ENCODE data around the gene ARMS2.

Gene ARMS2

DNA sequence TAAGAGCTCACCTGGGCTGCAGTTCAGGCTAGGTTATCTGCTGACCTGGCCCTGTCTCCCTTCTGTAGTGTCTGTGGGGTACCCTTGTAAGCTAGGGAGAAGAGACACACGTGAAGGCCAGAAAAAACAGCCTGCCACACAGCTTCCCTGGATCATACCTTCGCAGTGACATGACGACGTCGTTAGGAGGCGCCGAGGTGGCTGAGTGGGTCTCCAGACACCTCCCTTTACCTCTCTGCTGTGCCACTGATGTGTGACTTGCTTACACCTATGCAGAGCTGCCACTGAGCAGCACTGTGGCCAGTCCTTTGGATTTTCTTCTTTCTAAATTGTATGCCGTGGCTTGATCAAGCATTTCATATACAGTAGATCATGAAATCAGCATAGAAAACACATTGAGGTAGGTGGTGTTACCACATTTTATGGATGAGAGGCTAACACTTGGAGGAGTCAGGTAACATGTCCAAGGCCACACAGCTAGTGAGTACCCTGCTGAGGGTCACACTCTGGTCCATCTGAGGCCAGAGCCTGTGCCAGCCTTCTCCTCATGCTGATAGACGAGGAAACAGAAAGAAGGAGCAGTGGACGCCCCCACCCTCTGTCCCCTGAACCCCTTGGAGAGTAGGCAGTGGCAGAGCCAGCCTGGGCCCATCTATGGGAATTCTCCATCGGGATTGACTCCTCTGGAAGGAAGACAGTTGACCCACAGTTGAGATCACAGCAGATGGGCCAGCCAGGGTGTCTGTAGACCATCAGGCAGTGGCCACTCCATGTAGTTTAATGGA, 30.0 kb downstream of the ARMS2 start:
- Histone ChIP-seq H3K36me3 (ENCODE audit: low read depth) (peaks cover 22% of the 10 kb centered on the region), H3K4me3 (ENCODE audit: severe bottlenecking) (no peak overlapping the region), H3K27me3 (ENCODE audit: insufficient read depth, poor library complexity, severe bottlenecking) (no peaks in the 10 kb centered on the region), H3K9me3 (ENCODE audit: severe bottlenecking) (peaks cover 3% of the 10 kb centered on the region), H3K4me1 (ENCODE audit: insufficient read depth, poor library complexity, severe bottlenecking) (no peaks in the 10 kb centered on the region), H3K27ac (ENCODE audit: poor library complexity, severe bottlenecking) (no peak overlapping the region)
- ATAC-seq (ENCODE audit: low read depth) (peak; percentile 15; the same call in 1 of the 3 replicates), DNase-seq (ENCODE audit: low spot score) (peak; percentile 32)
- TF ChIP-seq, protein P1, sequence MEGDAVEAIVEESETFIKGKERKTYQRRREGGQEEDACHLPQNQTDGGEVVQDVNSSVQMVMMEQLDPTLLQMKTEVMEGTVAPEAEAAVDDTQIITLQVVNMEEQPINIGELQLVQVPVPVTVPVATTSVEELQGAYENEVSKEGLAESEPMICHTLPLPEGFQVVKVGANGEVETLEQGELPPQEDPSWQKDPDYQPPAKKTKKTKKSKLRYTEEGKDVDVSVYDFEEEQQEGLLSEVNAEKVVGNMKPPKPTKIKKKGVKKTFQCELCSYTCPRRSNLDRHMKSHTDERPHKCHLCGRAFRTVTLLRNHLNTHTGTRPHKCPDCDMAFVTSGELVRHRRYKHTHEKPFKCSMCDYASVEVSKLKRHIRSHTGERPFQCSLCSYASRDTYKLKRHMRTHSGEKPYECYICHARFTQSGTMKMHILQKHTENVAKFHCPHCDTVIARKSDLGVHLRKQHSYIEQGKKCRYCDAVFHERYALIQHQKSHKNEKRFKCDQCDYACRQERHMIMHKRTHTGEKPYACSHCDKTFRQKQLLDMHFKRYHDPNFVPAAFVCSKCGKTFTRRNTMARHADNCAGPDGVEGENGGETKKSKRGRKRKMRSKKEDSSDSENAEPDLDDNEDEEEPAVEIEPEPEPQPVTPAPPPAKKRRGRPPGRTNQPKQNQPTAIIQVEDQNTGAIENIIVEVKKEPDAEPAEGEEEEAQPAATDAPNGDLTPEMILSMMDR (IDR thresholded peaks at IDR 0.05; ENCODE audit: poor library complexity, severe bottlenecking) = no peak

DNA sequence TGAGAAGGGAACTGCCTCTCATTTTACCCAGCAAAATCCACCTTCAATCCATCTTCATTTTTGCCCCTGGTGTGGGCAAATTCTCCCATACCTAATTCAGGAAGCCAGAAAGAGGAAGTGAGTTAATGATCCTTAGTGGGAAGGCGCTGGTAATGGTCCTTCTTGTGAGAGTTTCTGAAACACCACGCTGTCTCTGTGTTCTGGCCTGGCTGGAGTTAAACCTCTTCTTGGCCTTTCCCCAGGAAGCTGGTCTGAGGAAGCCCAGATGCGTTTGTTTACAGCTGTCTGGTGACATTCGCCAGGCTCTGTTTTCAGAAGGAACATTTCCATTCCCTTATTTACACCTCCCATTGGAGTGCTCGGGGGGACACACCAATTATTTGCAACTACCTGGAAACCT, 31.2 kb downstream of the ARMS2 start:
- Histone ChIP-seq H3K9me3 (ENCODE audit: severe bottlenecking) (peaks cover 3% of the 10 kb centered on the region), H3K4me1 (ENCODE audit: insufficient read depth, poor library complexity, severe bottlenecking) (no peaks in the 10 kb centered on the region), H3K4me3 (ENCODE audit: severe bottlenecking) (no peak overlapping the region), H3K27me3 (ENCODE audit: insufficient read depth, poor library complexity, severe bottlenecking) (no peaks in the 10 kb centered on the region), H3K27ac (ENCODE audit: poor library complexity, severe bottlenecking) (no peak overlapping the region), H3K36me3 (ENCODE audit: low read depth) (peaks cover 33% of the 10 kb centered on the region)
- TF ChIP-seq, protein P1 (IDR thresholded peaks at IDR 0.05; ENCODE audit: poor library complexity, severe bottlenecking) = no peak
- ATAC-seq (ENCODE audit: low read depth) (no peak), DNase-seq (ENCODE audit: low spot score) (peak; percentile 9)

DNA sequence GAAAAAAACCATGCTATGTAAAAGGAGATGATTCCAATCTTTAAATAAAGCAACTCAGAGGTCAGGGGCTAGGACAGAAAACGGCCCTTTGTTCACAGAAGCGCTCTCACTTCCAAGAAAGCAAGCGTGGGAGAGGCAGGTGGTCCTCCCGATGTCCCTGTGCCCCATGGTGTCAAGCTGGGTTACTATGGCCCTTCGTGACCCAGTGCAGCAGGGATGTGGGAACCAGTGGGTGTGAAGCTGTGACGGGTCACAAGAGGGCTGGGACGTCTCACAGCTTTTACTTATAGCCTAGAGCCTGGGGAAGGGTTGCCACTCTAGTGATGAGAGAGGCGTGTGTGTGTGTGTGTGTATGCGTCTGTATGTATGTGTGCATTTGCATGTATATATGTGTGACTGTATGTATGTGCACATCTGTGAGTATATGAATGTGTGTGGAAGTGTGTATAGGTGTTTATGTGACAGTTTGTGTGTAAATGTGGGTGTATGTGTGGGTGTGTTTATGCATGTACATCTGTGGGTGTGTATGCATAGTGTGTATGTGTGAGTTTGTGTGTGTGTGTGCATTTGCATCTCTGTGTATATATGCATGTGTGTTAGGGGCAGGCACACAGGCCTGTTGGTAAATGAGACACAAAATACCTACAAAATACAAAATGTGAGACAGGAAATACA, 32.1 kb downstream of the ARMS2 start:
- Histone ChIP-seq H3K27ac (ENCODE audit: poor library complexity, severe bottlenecking) (no peak overlapping the region), H3K9me3 (ENCODE audit: severe bottlenecking) (no peaks in the 10 kb centered on the region), H3K36me3 (ENCODE audit: low read depth) (peaks cover 36% of the 10 kb centered on the region), H3K27me3 (ENCODE audit: insufficient read depth, poor library complexity, severe bottlenecking) (no peaks in the 10 kb centered on the region), H3K4me1 (ENCODE audit: insufficient read depth, poor library complexity, severe bottlenecking) (peaks cover 5% of the 10 kb centered on the region), H3K4me3 (ENCODE audit: severe bottlenecking) (no peak overlapping the region)
- DNase-seq (ENCODE audit: low spot score) (peak; percentile 31), ATAC-seq (ENCODE audit: low read depth) (no peak)
- TF ChIP-seq, protein P1 (IDR thresholded peaks at IDR 0.05; ENCODE audit: poor library complexity, severe bottlenecking) = no peak

DNA sequence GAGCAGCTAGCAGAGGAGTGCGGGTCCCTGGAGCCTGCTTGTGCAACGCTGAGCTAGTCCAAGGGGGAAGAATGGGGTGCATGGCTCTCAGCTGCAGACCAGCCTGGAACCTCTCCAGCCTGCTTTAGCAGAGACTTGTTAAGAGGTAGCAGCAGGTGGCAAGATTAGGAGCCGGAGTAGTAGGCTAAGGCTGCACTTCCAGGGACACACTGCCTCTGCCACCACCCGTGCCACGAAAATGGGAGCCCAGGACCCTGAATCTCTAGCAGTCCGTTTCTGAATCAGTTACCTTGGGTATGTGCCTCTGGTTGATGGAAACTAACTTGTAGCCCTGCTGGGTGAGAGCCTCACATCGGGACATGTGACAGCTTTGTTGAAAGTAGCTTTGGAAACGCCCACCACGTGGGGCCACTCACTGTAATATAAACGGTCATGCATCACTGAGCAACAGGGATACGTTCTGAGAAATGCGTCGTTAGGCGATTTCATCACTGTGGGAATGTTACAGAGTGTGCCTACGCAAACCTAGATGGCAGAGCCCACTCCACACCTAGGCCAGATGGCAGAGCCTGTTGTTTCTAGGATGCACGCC, 32.8 kb downstream of the ARMS2 start:
- H3K9me3 ChIP-seq (ENCODE audit: severe bottlenecking) = no peaks in the 10 kb centered on the region
- H3K27me3 ChIP-seq (ENCODE audit: insufficient read depth, poor library complexity, severe bottlenecking) = no peaks in the 10 kb centered on the region
- H3K36me3 ChIP-seq (ENCODE audit: low read depth) = peaks cover 38% of the 10 kb centered on the region
- H3K4me3 ChIP-seq (ENCODE audit: severe bottlenecking) = no peak overlapping the region
- DNase-seq (ENCODE audit: low spot score) = peak; percentile 14
- TF ChIP-seq, protein P1 (IDR thresholded peaks at IDR 0.05; ENCODE audit: poor library complexity, severe bottlenecking) = no peak
- ATAC-seq (ENCODE audit: low read depth) = no peak
- peaks cover 13% of the 10 kb centered on the region for H3K4me1 ChIP-seq (ENCODE audit: insufficient read depth, poor library complexity, severe bottlenecking)
- no peak overlapping the region for H3K27ac ChIP-seq (ENCODE audit: poor library complexity, severe bottlenecking)

Data from RWPE2 (cell line).